ENCODE results near the gene NLGN3.

NLGN3 gene

GRCh38 chrX:71118985-71119535 is 25.6 kb upstream of the NLGN3 start:
- DNase-seq: no peak

- no peak for DNase-seq
Observed at GRCh38 chrX:71128166-71128833, 16.3 kb upstream of the NLGN3 start.

- peak; percentile 25 for DNase-seq
Observed at GRCh38 chrX:71128915-71129765, 15.5 kb upstream of the NLGN3 start.

DNA sequence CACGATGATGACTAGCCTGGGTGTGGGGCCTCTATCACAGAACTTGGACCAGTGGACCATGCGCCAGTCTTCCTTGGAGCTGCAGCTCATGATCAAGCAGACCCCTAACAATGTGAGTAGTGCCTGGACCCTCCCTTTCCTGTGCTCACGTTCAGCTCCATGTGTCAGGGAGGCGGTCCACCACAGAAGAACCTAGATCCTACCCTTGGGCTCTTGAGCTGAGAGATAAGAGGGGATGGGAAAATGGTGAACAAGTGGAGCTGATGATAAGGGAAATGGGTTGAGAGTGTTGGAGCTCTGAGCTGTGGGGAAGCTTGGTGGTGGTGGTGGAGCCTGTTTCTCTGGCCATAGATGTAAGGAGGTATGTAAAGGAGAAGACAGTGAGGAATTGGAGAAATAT is 13.1 kb upstream of the NLGN3 start:
- no peak for DNase-seq

DNA sequence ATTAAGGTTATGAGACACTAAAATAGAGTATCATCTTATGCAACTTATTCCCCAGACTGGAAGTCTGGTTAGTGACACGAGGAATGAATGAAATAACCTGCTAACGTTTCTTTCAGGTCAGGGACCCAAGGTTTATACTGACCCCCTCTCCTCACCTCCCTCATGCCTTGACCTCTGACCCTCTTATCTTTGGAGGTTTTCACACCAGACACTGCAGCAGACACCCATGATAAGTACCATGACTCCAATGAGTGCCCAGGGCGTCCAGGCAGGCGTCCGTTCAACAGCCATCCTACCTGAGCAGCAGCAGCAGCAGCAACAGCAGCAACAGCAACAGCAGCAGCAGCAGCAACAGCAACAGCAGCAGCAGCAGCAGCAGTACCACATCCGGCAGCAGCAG is 4.2 kb upstream of the NLGN3 start:
- no peak for DNase-seq

DNA sequence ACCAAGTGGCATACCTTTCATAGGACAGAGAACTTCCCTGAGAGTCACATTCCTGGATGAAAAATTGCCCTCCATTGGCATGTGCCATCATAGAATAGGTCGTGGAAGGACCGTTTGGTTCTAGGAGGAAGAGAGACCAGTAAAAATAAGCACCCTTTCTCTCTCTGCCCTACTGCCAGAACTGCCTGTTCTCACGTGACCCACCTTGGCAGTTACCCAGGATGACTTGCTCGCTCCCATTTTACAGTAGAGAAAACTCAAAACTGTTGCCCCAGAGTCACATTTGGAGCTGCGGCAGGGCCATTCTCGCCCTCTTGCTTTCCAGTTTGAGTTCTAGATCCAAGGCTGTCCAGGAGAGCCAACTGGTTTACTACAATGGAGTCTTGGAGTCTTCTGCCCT is 1.1 kb upstream of the NLGN3 start:
- no peak for DNase-seq

GRCh38 chrX:71147496-71148277 is 3.0 kb downstream of the NLGN3 start:
- no peak for DNase-seq

GRCh38 chrX:71148278-71148663 is 3.6 kb downstream of the NLGN3 start:
- no peak for DNase-seq

DNA sequence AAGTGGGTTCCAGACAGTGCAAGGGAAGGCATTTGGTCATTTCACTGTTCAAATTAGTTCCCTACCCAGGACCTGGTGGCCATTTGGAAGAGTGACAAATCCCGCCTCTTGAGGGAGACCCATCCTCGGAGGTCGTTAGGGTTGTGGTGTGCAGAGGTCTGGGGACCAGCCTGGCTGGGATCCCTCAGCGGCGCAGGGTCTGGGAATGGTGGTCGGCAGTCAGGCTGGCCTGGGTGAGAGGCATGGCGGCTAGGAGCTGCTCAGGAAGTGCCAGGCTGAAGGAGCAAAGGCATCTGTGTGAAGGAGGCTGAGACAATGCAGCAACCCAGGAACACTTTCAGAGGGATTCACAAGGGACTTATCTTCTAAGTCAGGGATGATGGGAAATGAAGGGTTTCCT is 6.7 kb downstream of the NLGN3 start:
- no peak for DNase-seq

DNA sequence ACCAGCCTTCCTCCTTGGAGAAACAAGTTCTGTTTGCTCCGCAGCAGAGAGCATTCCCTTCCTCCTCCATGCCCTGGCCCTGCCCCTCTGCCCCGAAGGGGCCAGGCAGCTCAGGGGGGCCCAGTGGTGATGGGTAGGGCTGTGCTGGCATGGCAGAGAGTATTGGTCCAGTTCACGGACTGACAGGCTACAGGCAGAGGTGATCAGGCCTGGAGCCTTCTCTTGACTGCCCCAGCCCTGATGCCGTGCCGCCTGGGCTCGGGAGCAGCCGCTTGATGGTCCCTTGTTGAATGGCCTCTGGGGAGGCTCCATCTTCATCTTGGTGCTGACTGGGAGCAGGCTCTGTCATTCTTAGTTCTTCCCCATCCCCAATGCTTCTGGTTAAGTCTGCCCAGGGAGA is 9.6 kb downstream of the NLGN3 start:
- no peak for DNase-seq

- DNase-seq: no peak
Observed at GRCh38 chrX:71154641-71155040, 10.0 kb downstream of the NLGN3 start.

DNA sequence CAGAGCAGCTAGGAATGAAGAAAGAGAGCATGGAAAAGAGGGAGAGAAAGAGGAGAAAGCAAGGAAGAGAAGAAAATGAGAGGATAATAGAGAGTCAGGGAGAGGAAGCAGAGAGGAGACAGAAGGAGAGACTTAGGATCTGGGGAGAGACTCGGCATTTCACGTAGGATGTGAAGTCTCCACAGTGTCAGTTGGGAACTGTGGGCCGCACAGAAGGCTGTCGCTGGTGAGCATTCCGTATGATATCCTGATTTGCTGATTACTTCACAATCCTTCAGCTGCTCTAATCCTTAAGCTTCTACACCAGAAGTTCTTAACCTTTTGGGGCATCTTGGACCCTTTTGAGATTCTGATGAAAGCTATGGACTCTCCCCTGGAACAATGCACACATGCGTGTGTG is 14.0 kb downstream of the NLGN3 start:
- no peak for DNase-seq

- DNase-seq: no peak
Observed at GRCh38 chrX:71159335-71159734, 14.7 kb downstream of the NLGN3 start.

- DNase-seq: no peak
Observed at GRCh38 chrX:71160475-71160874, 15.8 kb downstream of the NLGN3 start.

- DNase-seq: no peak
Observed at GRCh38 chrX:71162981-71163380, 18.3 kb downstream of the NLGN3 start.

DNA sequence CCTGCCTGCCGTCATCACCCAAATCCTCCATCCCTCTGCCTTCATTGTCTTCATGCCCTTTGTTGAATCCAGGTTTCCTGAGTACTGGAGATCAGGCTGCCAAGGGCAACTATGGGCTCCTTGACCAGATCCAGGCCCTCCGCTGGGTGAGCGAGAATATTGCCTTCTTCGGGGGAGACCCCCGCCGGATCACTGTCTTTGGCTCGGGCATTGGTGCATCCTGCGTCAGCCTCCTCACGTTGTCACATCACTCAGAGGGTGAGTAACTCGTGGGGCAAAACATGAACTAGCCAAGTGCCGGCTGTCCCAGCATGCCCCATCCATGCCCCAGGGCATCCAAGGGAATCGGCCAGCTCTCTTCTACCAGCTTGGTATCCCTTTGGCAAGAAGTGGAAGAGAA is 19.4 kb downstream of the NLGN3 start:
- no peak for DNase-seq

DNA sequence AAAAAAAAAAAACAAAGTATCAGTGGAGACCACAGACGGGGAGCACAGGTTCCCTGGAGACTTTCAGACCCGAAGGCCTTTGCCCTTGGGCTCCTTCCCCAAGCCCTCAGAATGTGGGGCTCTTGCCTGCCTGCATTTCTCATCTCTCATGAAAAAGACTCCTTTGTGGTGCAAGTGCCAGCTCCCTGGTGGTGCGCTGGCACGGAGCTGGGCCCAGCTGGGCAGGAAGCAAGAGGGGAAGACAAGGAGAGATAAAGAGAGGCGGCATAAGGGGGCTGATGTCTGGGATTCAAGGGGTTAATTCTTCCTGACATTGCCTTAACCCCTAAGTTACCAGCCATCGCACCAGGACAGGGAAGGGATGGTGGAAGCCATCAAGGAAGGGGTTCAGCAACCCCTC is 21.8 kb downstream of the NLGN3 start:
- DNase-seq: no peak

DNA sequence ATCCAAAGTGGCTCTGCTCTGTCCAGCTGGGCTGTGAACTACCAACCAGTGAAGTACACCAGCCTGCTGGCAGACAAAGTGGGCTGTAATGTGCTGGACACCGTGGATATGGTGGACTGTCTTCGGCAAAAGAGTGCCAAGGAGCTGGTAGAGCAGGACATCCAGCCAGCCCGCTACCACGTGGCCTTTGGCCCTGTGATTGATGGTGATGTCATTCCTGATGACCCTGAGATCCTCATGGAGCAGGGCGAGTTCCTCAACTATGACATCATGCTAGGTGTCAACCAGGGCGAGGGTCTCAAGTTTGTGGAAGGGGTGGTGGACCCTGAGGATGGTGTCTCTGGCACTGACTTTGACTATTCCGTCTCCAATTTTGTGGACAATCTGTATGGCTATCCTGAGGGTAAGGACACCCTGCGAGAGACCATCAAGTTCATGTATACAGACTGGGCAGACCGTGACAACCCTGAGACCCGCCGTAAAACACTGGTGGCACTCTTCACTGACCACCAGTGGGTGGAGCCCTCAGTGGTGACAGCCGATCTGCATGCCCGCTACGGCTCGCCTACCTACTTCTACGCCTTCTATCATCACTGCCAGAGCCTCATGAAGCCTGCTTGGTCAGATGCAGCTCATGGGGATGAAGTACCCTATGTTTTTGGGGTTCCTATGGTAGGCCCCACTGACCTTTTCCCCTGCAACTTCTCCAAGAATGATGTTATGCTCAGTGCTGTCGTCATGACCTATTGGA is 22.6 kb downstream of the NLGN3 start:
- no peak for DNase-seq

DNA sequence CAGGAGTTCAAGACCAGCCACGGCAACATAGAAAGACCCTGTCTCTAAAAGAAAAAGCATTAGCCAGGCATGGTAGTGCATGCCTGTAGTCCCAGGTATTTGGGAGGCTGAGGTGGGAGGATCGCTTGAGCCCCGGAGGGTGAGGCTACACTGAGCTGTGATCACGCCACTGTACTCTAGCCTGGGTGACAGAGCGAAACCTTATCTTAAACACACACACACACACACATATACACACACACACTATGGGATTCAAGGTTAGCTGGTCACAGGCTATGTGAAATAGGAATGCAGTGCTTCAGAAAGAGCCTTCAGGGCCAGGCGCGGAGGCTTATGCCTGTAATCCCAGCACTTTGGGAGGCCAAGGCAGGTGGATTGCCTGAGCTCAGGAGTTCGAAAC is 23.5 kb downstream of the NLGN3 start:
- DNase-seq: no peak

- DNase-seq: no peak
Observed at GRCh38 chrX:71169586-71169985, 24.9 kb downstream of the NLGN3 start.

DNA sequence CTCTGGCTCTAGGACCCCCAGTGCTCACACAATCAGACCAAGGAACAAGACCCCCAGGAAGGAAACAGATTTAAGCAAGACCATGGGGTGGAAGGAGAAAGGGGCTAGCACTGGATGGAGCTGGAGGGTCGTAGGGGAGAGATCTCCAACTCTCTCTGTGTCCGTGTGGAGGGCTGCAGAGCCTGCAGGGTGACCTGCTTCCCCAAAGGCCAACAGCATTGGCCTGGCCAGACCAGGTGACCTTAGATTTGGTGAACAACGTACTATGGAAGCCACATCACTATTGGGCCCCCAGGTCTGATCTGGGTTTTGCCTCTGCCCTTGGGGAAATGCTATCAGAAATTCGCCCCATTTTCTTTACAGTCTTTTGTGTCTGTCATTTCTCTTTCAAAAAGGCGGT is 26.0 kb downstream of the NLGN3 start:
- DNase-seq: no peak

- no peak for DNase-seq
Observed at GRCh38 chrX:71171110-71171801, 26.6 kb downstream of the NLGN3 start.

Measured in NCI-H510A treated with DMSO at 0.1 percent for 48 hours (cell line).